ENCODE results near the gene KIT.
A peak's percentile ranks its signal among the peaks of the same experiment; 100 is the strongest.
"Not testable (repeated sequence)": the region's sequence is repeated elsewhere in the genome, so short reads cannot be mapped to it uniquely, and the experiment has no call there.

Gene KIT

DNA sequence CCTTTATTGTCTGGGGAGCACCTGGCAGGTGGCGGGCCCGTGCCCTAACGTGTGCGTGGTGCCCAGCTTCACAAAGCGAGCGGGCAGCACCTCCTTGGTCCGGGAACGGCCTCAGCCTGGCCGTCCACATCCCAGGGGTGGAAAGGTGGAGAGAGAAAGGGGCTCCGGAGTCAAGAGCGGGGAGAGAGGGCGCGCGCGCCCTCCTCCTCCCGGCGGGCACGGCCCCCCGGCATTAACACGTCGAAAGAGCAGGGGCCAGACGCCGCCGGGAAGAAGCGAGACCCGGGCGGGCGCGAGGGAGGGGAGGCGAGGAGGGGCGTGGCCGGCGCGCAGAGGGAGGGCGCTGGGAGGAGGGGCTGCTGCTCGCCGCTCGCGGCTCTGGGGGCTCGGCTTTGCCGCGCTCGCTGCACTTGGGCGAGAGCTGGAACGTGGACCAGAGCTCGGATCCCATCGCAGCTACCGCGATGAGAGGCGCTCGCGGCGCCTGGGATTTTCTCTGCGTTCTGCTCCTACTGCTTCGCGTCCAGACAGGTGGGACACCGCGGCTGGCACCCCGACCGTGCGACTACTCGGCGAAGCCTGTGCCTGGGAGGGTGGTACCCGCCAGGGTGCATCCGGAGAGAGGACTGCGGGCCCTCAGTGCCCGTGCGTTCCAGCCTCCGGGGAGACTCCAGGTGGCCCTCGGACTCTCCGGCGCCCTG, at the start of gene KIT:
TSS of gene KIT (plus strand) at position 407 of the 701 bp plus-strand sequence. CDS start at position 465, 58 bp downstream.
- DNase-seq, result no peak

DNA sequence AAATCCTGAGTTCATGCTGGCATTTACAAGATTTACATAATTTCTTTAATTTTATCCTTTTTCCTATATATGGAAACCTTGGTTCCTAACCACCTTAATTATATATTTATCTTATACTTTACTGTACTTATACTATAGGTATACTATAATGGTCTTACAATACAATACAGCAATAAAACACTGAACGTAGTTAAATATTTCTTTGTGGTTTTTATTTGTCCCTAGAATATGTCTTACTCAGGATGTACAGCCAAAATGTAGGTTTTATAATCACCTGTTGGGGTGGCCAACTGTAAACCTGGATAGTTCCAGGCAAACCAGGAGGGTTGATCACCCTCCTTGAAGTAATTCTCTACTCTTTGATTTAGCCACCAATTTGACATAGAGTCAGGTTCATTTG, 48.4 kb upstream of the KIT start:
- no peak for DNase-seq

GRCh38 chr4:54614149-54614548, 43.6 kb upstream of the KIT start:
- peak in 1 of 2 experiments; percentile 5 for DNase-seq

GRCh38 chr4:54620773-54621172, 37.0 kb upstream of the KIT start:
- no peak for DNase-seq

DNA sequence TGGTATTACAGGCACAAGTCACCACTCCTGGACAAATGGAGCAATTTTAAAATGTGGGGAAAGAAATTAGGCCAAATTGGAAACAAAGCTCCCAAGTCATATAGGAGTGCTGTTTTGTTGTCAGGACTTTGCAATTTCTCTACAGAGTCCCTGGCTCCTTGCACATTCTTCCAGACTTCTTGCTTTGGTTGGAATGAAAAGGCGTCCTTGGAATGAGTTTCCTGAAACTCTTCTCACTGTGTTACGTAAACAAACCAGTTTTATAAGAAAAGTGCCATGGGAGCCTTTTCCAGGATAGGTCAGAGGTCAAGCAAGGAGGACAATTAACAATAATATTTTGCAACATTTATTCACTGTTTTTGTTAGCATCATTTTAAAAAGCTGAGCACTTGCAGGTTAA, 32.4 kb upstream of the KIT start:
- no peak for DNase-seq

DNA sequence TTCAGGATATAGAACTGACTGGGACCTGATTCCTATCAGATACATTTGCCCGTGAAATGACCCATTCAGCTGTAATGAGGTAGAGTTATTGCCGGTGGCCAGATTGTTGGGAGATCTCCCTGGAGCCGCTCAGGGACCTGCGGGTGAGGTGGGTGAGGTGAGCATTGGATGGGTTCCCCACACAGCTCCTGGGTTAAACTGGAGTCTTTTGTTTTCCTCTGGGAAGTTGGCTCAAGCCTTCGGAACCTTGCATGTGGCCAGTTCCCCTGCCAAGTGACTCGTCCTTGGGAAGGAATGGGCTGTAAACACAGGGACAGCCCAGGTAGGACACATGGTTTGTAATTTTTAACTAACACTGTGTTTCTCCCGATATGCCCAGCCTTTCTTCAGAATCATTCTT, 31.6 kb upstream of the KIT start:
- DNase-seq, result no peak

DNA sequence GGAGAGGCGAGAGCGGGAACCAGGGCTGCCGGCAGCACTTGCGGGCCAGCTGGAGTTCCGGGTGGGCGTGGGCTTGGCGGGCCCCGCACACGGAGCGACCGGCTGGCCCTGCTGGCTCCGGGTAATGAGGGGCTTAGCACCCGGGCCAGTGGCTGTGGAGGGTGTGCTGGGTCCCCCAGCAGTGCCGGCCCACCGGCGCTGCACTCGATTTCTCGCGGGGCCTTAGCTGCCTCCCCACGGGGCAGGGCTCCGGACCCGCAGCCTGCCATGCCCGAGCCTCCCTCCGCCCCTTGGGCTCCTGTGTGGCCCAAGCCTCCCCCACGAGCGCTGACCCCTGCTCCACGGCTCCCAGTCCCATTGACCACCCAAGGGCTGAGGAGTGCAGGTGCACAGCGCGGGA, 25.2 kb upstream of the KIT start:
- DNase-seq, result no peak

- not testable (repeated sequence) for DNase-seq
Measured at GRCh38 chr4:54633102-54633740, 24.5 kb upstream of the KIT start.

DNA sequence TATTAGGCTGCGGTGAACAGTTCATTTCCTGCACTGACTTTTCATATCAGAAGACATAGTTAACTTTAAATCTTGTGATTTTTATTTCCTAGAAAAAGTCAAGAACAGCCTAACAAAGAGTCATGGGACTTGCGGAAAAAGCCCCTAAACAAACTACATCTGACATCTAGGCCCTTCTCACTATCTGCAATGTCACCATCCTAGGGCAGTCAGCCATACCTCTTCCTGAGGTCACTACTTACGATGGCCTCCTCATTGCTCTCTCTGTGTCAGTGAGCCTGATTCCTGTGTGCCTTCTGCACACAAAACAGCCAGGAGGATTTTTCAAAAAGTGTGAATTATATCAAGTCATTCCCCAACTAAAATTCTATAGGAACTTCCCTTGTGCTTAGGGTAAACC, 22.4 kb upstream of the KIT start:
- DNase-seq, result no peak

DNA sequence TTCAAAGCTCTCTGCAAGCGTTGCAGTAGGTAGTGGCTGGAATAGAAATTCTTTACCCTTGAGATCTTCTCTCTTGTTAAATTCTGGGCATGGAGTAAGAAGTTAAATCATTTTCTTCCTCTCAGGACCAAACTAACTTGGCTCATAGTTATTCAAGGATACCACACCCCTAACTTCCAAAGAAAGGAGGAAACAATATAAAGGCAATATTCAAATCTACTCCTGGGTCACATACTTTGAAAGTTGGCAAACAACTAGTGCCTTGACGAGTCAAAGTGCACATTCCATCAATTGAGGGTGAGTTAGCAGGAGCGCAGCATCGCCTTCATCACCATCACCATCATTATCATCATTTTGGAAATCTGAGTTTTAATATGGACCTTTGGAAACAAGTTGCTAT, 20.4 kb upstream of the KIT start:
- DNase-seq, result no peak

GRCh38 chr4:54641101-54641500, 16.7 kb upstream of the KIT start:
- not testable (repeated sequence) for DNase-seq

DNA sequence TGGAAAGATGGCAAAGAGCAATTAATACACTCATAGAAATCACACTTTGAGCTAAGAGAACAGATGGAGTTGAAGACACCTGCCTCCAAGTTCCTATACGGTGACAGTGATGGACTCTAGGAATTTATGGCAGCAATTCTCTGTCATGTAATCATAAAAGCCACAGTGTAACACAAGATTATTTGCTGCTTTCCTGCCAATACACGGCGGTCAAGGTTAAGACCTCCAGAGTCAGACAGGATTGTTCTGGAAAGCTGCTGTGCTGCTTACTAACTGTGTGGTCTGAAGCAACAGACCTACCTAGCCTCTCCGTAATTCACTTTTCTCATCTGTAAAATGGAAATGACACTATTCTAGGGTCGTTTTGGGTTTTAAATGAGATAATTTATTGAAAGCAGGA, 14.6 kb upstream of the KIT start:
- DNase-seq, result no peak

- no peak for DNase-seq
Measured at GRCh38 chr4:54643958-54644751, 13.6 kb upstream of the KIT start.

- DNase-seq, result no peak
Measured at GRCh38 chr4:54645830-54646229, 11.9 kb upstream of the KIT start.

GRCh38 chr4:54647070-54647469, 10.7 kb upstream of the KIT start:
- DNase-seq, result no peak

DNA sequence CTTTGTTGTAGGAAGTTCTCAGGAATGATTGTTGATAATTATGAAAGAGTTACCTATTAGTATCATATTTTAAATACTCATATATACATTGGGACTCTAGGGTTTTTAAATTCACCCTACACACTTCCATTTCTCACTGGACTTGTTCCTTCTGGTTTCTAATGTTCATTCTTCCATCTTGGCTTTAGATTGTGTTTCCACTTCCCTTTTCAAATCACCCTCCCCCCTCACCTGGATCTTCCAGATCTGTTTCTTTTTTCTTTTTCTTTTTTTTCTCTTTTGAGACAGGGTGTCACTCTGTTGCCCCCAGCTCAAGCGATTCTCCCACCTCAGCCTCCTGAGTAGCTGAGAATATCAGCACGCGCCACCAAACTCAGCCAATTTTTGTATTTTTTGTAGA, 6.7 kb upstream of the KIT start:
- no peak for DNase-seq

GRCh38 chr4:54654753-54655152, 3.0 kb upstream of the KIT start:
- DNase-seq, result no peak

DNA sequence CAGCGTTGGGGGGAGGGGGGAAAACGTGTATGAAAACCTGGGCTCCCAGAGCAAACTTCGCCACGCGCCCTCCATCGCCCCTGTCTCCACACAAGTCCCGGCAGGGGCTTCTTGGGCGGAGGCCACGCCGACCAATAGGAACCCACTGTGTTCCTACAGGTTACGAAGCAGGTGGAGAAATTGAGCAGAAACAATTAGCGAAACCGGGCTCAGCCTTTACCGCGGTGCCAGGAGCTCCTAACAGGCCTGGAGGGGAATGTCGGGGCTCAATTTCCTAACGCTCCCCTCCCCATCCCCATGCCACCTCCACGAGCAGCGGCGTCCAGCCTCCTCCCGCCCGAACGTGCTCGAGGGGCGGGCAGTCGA, 589 bp upstream of the KIT start:
- DNase-seq, result no peak

- DNase-seq, result peak; percentile 10 to 32
Measured at GRCh38 chr4:54658252-54659093, 716 bp downstream of the KIT start.

GRCh38 chr4:54659313-54659712, 1.6 kb downstream of the KIT start:
- no peak for DNase-seq

DNA sequence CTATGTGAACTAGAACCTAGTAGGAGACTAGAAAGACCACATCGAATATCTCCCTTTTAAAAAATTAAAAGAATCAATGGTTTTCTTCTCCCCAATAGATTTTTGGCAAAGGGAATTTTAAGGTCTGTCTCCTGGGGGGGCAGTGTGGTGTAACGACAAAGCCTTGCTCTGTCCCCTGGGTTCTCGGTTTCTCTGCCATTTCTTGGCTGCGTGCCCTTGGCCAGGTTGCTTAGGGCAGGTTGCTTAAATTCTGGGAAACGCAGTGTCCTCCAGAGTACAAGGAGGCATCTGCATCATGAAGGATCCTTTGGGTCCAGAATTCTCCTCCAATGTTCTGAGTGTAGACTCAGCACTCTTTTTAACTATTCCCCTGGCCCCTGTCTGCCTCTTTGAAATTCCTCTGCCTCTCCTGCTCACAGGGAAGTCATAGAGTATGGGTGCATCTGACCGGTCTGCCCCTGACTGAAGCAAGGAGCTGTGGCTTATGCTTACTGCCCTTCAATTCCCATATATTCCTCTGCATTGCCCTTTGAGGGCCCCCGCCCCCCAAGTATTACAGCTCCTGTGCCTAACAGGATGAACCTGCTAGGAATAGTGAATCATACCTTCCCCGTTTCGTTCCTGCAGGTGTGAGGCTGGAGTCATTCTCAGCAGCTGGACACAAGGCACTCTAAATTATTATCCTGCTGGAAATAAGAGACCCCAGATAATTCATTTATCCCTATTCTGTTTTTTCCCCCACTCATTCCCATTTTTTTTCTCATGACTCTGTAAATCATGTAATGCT, 2.2 kb downstream of the KIT start:
- no peak for DNase-seq

DNA sequence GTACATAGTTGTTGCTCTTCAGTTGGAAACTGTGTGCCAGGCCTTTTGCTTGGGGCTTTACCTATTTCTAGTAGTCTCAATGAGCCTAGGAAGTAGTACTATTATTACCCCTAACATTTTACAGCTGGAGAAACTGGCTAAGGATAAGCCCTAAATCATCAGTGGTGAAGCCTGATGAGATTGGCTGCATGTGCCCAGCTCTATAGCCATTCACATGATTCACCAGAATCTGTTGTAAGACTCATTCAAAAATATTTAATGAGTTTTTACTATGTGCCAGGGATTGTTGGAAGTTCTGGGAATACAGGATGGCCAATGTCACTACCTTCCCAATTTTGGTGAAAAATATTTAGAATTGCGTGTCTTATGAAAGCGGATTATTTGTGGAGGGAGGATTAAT, 2.8 kb downstream of the KIT start:
- no peak for DNase-seq
